PC-9 (cell line): Measurements from ENCODE around the gene PHAF1. TPM values are rescaled to one million over a fixed set of nuclear protein-coding genes. Genes with fewer than 3 reads are reported as not detected.
A peak's percentile ranks its signal among the peaks of the same experiment; 100 is the strongest.

ENCODE experiments used
- BruUV-seq: library from RNA; stranded (reverse); fragments of 400-500 nt; replicated peaks from 2 replicates; lab custom pipeline; 2021; lab: Mats Ljungman, UMichigan
- CTCF ChIA-PET: fragments of 300-600 bp; sonication (Branson Sonifier 250); formaldehyde crosslinking; loops from one replicate; lab custom pipeline; 2022; ENCODE audit warnings: antibody characterized with exemption; lab: Charles Lee
- POLR2A ChIA-PET: fragments of 300-600 bp; sonication (Branson Sonifier 250); formaldehyde crosslinking; loops from one replicate; lab custom pipeline; 2022; ENCODE audit warnings: antibody characterized with exemption; ENCODE audit not compliant: unreplicated experiment; lab: Charles Lee
- DNase-seq, 2 experiments: peaks; one replicate each; pipeline versions ENCODE4 v3.0.0 to v3.0.0-alpha.2; 2015 to 2022; ENCODE audit warnings: mixed read lengths in 1 of 2
- H2AFZ ChIP-seq: fragments of 200-600 bp; sonication (generic); 2 replicates; pipeline ENCODE4 v1.8.1; 2017; ENCODE audit warnings: antibody characterized with exemption
- H3F3A ChIP-seq: fragments of 200-600 bp; sonication (generic); 2 replicates; pipeline ENCODE4 v1.8.1; 2017; ENCODE audit warnings: antibody characterized with exemption, mild to moderate bottlenecking, low read depth; ENCODE audit not compliant: insufficient read depth
- H3K27ac ChIP-seq: fragments of 200-600 bp; sonication (generic); 2 replicates; pipeline ENCODE4 v1.6.1; 2016; ENCODE audit warnings: mixed run types
- H3K27me3 ChIP-seq: fragments of 200-600 bp; sonication (generic); 2 replicates; pipeline ENCODE4 v1.6.1; 2016; ENCODE audit warnings: low read depth, mixed run types; ENCODE audit not compliant: insufficient read depth
- H3K36me3 ChIP-seq: fragments of 200-600 bp; sonication (generic); 2 replicates; pipeline ENCODE4 v1.6.1; 2016; ENCODE audit warnings: low read depth, mixed run types
- H3K4me1 ChIP-seq: fragments of 200-600 bp; sonication (generic); replicated peaks from 2 replicates; pipeline ENCODE4 v1.6.1; 2016; ENCODE audit warnings: mixed run types; ENCODE audit not compliant: insufficient read depth
- H3K4me2 ChIP-seq: fragments of 200-600 bp; sonication (generic); 2 replicates; pipeline ENCODE4 v1.6.1; 2017; ENCODE audit warnings: mixed run types
- H3K4me3 ChIP-seq: fragments of 200-600 bp; sonication (generic); 2 replicates; pipeline ENCODE4 v1.6.1; 2016; ENCODE audit warnings: mixed run types
- H3K79me2 ChIP-seq: fragments of 200-600 bp; sonication (generic); 2 replicates; pipeline ENCODE4 v1.6.1; 2017; ENCODE audit warnings: low read depth, mixed run types
- H3K9me2 ChIP-seq: fragments of 200-600 bp; sonication (generic); 2 replicates; pipeline ENCODE4 v1.8.1; 2017; ENCODE audit warnings: mild to moderate bottlenecking; ENCODE audit not compliant: insufficient read depth
- H3K9me3 ChIP-seq: fragments of 200-600 bp; sonication (generic); 2 replicates; pipeline ENCODE4 v1.8.1; 2016; ENCODE audit warnings: low read depth; ENCODE audit not compliant: insufficient read depth
- H4K20me1 ChIP-seq: fragments of 200-600 bp; sonication (generic); 2 replicates; pipeline ENCODE4 v1.8.1; 2017; ENCODE audit not compliant: insufficient read depth
- EZH2 ChIP-seq: fragments of 200-600 bp; sonication (generic); IDR thresholded peaks from 2 replicates; pipeline ENCODE4 v1.8.0; 2017; ENCODE audit warnings: antibody characterized with exemption, low read depth
- intact Hi-C: fragments of 100-400 bp; cut with micrococcal nuclease; formaldehyde crosslinking; loops from one replicate; pipeline ENCODE4 v1.10.0; 2022; ENCODE audit not compliant: unreplicated experiment
- total RNA-seq: library from RNA; stranded (reverse); gene quantifications from 2 replicates; pipeline ENCODE4 v1.2.3, GENCODE V29; 2021
- TF ChIP-seq, protein P1 (sequence below): fragments of 200-600 bp; sonication (generic); conservative IDR thresholded peaks from 2 replicates; pipeline ENCODE4 v1.6.1; 2017; ENCODE audit warnings: mixed run types, antibody characterized with exemption, mild to moderate bottlenecking, moderate library complexity

The PHAF1 gene
- total RNA-seq, 1 experiment from 2014 or later = 19.5 TPM

DNA sequence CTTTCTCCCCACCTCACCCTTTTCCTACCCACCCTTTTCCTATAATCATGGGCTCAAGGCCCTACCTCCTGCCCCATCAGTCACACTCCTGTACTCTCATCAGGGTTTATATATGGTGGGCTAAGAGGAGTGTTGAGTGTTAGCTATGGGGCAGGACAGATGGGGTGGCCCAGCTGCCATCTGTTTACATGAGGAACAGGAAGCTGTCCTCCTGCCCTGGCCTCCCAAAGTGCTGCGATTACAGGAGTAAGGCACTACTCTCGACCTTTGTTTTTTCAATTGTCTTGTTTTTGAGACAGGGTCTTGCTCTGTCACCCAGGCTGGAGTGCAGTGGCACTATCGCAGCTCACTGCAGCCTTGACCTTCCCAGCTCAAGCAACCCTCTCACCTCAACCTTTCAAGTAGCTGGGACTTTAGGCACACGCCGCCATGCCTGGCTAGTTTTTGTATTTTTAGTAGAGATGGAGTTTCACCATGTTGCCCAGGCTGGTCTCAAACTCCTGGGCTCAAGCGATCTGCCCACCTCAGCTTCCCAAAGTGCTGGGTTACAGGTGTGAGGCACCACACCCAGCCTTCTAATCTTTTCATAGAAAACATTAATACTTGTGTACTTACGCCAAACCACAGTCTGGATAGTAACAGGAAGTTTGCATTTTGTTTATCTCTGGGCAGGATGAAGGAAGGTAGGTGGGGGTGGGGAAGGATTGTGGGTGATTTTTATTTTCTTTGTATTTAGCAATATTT is 48.3 kb downstream of the PHAF1 start:
- no peak for DNase-seq
- H3F3A ChIP-seq = peaks cover 26% of the 10 kb centered on the region; the same call in 1 of the 2 replicates
- H4K20me1 ChIP-seq = 0 out of 2 replicates have a peak, but pooled peaks cover 3% of the 10 kb centered on the region
- no peaks in the 10 kb centered on the region for H3K27me3 ChIP-seq
- no TSS peak for BruUV-seq
- H3K79me2 ChIP-seq = peaks cover 9% of the 10 kb centered on the region
- peaks cover 9% of the 10 kb centered on the region for H3K4me1 ChIP-seq
- POLR2A ChIA-PET = interaction anchor here (0.5 to 0.6 kb wide), 4 partner anchors 12 to 88 kb away, joined by 3 to 11 read pairs (median 4); partner anchors contain the start of gene NOL3
- peak overlapping the region; percentile 66; the same call in 1 of the 2 replicates for H3K4me3 ChIP-seq
- TF ChIP-seq, protein P1, sequence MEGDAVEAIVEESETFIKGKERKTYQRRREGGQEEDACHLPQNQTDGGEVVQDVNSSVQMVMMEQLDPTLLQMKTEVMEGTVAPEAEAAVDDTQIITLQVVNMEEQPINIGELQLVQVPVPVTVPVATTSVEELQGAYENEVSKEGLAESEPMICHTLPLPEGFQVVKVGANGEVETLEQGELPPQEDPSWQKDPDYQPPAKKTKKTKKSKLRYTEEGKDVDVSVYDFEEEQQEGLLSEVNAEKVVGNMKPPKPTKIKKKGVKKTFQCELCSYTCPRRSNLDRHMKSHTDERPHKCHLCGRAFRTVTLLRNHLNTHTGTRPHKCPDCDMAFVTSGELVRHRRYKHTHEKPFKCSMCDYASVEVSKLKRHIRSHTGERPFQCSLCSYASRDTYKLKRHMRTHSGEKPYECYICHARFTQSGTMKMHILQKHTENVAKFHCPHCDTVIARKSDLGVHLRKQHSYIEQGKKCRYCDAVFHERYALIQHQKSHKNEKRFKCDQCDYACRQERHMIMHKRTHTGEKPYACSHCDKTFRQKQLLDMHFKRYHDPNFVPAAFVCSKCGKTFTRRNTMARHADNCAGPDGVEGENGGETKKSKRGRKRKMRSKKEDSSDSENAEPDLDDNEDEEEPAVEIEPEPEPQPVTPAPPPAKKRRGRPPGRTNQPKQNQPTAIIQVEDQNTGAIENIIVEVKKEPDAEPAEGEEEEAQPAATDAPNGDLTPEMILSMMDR = no peak
- no peak for TF ChIP-seq EZH2
- H3K27ac ChIP-seq = 0 out of 2 replicates have a peak overlapping the region, but pooled peaks have one; percentile 60
- CTCF ChIA-PET = no interaction called here
- H2AFZ ChIP-seq = no peak overlapping the region
- H3K36me3 ChIP-seq = no peaks in the 10 kb centered on the region
- peak overlapping the region; percentile 74 for H3K4me2 ChIP-seq
- H3K9me2 ChIP-seq = no peaks in the 10 kb centered on the region
- H3K9me3 ChIP-seq = no peaks in the 10 kb centered on the region
- intact Hi-C loops = loop anchor here (5.0 kb wide), 1 partner anchor 46 kb away; no protein-coding TSS in a partner anchor

DNA sequence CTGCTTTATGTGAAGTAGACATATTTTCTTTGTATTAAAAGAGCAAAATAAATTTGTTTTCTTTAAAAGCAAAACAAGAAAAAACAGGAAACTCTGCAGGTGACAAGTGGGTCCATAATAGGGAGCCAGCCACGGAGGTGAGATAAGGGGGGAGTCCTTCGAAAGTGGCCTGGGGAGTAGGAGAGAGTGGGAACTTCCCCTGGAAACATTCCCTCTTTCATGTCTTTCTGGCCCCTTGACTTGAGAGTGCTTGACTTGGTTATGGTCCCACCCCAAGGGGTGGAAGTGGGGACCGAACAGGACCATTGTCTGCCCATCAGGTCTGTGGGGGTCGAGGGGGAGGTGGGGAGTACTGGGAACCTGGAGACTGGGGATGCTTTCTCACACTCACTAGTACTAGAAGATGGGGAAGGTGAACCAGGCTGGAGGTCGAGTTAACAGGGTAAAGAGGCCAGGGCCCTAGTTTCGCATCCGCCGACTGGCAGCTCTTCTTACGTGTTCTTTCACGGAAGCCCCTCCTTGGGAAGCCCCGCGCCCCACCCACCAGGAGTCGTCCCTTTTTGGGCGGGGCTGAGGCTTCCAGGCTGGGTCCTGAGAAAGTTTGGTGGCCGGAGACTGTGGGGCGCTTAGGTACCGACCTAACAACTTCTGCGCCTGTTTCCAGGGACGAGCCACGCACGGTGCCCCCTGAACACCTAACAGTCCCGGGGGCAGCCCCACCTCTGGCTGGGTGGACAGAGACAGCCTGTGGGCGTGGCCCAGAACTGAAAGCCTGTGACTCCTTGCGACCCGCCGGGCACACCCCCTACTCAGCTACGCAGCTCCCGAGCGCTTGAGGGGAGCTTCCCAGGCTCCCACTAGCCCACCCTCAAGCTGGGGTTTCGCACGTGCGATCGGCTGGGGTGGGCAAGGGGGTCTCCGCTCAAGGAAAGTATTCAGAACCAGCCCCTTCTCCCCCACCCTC is 49.2 kb downstream of the PHAF1 start:
- Histone ChIP-seq H3F3A (peaks cover 21% of the 10 kb centered on the region; the same call in 1 of the 2 replicates), H3K9me2 (no peaks in the 10 kb centered on the region), H4K20me1 (0 out of 2 replicates have a peak, but pooled peaks cover 2% of the 10 kb centered on the region), H3K79me2 (peaks cover 9% of the 10 kb centered on the region), H3K4me1 (peaks cover 9% of the 10 kb centered on the region), H3K4me2 (peak overlapping the region; percentile 74), H3K27ac (peak overlapping the region; percentile 60), H3K9me3 (no peaks in the 10 kb centered on the region), H3K4me3 (peak overlapping the region; percentile 66), H3K36me3 (no peaks in the 10 kb centered on the region), H2AFZ (peak overlapping the region; percentile 89), H3K27me3 (no peaks in the 10 kb centered on the region)
- POLR2A ChIA-PET = interaction anchor here (0.7 to 1.1 kb wide), 4 partner anchors 12 to 133 kb away, joined by 3 to 8 read pairs (median 4); no protein-coding TSS in a partner anchor
- intact Hi-C loops = loop anchor here (5.0 kb wide), 1 partner anchor 47 kb away; no protein-coding TSS in a partner anchor
- TSS peak; percentile 50 for BruUV-seq
- CTCF ChIA-PET = interaction anchor here (0.6 to 0.7 kb wide), 2 partner anchors 12 to 88 kb away, joined by 3 to 5 read pairs; partner anchors contain the start of genes FHOD1 and NOL3
- DNase-seq = peak; percentile 54 to 81
- no peak for TF ChIP-seq EZH2
- TF ChIP-seq, protein P1 = no peak

DNA sequence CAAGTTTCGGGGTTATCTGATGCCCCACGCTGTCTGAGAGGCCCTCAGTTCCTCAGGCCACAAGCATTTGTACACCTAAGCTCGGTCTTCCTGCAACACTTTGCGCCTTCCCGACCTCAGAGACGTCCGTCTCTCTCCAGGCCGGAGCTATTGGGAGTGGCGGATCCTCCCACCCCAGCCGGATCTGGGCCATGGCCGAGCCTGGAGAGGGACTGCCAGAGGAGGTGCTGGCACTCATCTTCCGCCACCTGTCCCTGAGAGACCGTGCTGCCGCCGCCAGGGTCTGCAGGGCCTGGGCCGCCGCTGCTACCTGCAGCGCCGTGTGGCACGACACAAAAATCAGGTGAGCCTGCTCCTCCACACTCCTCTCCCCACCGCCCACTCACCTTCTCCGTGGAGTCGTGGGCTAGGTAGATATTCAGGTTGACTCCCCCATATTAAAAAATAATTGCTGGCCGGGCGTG is 51.9 kb downstream of the PHAF1 start:
- Histone ChIP-seq H3K36me3 (no peaks in the 10 kb centered on the region), H3K4me2 (peak overlapping the region; percentile 74), H3K9me3 (no peaks in the 10 kb centered on the region), H3K9me2 (no peaks in the 10 kb centered on the region), H3F3A (peaks cover 21% of the 10 kb centered on the region; the same call in 1 of the 2 replicates), H4K20me1 (no peaks in the 10 kb centered on the region), H3K27ac (no peak overlapping the region), H3K4me1 (peaks cover 9% of the 10 kb centered on the region), H3K27me3 (no peaks in the 10 kb centered on the region), H3K4me3 (peak overlapping the region; percentile 66; the same call in 1 of the 2 replicates), H2AFZ (no peak overlapping the region), H3K79me2 (peaks cover 9% of the 10 kb centered on the region)
- POLR2A ChIA-PET = no interaction called here
- CTCF ChIA-PET = no interaction called here
- intact Hi-C loops = loop anchor here (1.0 kb wide), 1 partner anchor 12 kb away; no protein-coding TSS in a partner anchor
- no TSS peak for BruUV-seq
- TF ChIP-seq, protein P1 = no peak
- no peak for TF ChIP-seq EZH2
- DNase-seq = no peak
